Sigmoid colon (tissue), 3 donors: ENCODE data around the gene CNGB1.

Experiments
- POLR2A ChIP-seq, 2 donors: fragments of 450-650 bp; IDR thresholded peaks; one replicate each; pipeline ENCODE4 v1.6.1; 2016; ENCODE audit warnings: antibody characterized with exemption in 2 of 2, mild to moderate bottlenecking in 2 of 2, moderate library complexity in 2 of 2
- TF ChIP-seq, protein P1 (sequence below), 4 experiments: fragments of 450-650 bp in 3 of 4; fragments of 200-600 bp in 1 of 4; IDR thresholded peaks; one replicate each; pipeline ENCODE4 v1.5.1; 2016 to 2019; ENCODE audit warnings: antibody characterized with exemption in 4 of 4, mild to moderate bottlenecking in 3 of 4, moderate library complexity in 2 of 4

DNA sequence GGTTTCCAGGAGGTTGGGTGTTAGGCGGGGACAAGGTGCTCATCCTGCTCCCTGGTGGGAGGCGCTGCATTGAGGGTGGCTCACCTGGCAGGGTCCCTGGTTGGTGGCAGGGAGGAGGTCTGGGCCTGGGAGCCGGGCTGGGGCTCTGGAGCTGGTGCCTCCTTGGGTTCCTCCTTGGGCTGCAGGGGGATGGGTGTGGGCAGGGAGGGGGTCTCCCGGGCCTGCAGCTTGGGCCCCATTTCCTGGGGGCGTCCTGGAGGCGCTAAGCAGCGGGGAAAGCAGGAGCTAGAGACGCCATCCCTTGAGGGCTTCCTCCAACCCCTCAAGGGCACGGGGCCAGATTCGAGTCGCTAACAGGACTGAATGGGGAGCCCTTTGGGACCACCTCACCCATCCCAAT lies 11.1 kb downstream of the CNGB1 start:
- TF ChIP-seq, protein P1, sequence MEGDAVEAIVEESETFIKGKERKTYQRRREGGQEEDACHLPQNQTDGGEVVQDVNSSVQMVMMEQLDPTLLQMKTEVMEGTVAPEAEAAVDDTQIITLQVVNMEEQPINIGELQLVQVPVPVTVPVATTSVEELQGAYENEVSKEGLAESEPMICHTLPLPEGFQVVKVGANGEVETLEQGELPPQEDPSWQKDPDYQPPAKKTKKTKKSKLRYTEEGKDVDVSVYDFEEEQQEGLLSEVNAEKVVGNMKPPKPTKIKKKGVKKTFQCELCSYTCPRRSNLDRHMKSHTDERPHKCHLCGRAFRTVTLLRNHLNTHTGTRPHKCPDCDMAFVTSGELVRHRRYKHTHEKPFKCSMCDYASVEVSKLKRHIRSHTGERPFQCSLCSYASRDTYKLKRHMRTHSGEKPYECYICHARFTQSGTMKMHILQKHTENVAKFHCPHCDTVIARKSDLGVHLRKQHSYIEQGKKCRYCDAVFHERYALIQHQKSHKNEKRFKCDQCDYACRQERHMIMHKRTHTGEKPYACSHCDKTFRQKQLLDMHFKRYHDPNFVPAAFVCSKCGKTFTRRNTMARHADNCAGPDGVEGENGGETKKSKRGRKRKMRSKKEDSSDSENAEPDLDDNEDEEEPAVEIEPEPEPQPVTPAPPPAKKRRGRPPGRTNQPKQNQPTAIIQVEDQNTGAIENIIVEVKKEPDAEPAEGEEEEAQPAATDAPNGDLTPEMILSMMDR (IDR thresholded peaks at IDR 0.05), result no peak
- no peak for TF ChIP-seq POLR2A (IDR thresholded peaks at IDR 0.05)
